Kasumi-1 (cell line): ENCODE results near the gene GLT8D2.
"Not testable (repeated sequence)": the region's sequence is repeated elsewhere in the genome, so short reads cannot be mapped to it uniquely, and the experiment has no call there.

Experiments
- DNase-seq, 2 experiments: peaks; one replicate each; lab custom pipeline; 2025; lab: John Stamatoyannopoulos, UW

The GLT8D2 gene

GRCh38 chr12:104050436-104050835 is 449 bp upstream of the GLT8D2 start:
- DNase-seq: no peak

GRCh38 chr12:104049278-104049902 is 597 bp downstream of the GLT8D2 start:
- DNase-seq: no peak

GRCh38 chr12:104048811-104049210 is 1.2 kb downstream of the GLT8D2 start:
- no peak for DNase-seq

GRCh38 chr12:104048162-104048561 is 1.8 kb downstream of the GLT8D2 start:
- DNase-seq: no peak

GRCh38 chr12:104046306-104046705 is 3.7 kb downstream of the GLT8D2 start:
- DNase-seq: no peak

GRCh38 chr12:104044158-104044557 is 5.8 kb downstream of the GLT8D2 start:
- no peak for DNase-seq

- DNase-seq: no peak
Measured at GRCh38 chr12:104042580-104042979, 7.4 kb downstream of the GLT8D2 start.

- DNase-seq: not testable (repeated sequence)
Measured at GRCh38 chr12:104039769-104040168, 10.2 kb downstream of the GLT8D2 start.

- not testable (repeated sequence) for DNase-seq
Measured at GRCh38 chr12:104036143-104036542, 13.8 kb downstream of the GLT8D2 start.

GRCh38 chr12:104030596-104030995 is 19.4 kb downstream of the GLT8D2 start:
- DNase-seq: not testable (repeated sequence)

- DNase-seq: no peak
Measured at GRCh38 chr12:104026841-104027599, 23.0 kb downstream of the GLT8D2 start.

GRCh38 chr12:104025771-104026170 is 24.2 kb downstream of the GLT8D2 start:
- no peak for DNase-seq

- DNase-seq: no peak
Measured at GRCh38 chr12:104024348-104024747, 25.6 kb downstream of the GLT8D2 start.

- no peak for DNase-seq
Measured at GRCh38 chr12:104023710-104024109, 26.3 kb downstream of the GLT8D2 start.

- DNase-seq: no peak
Measured at GRCh38 chr12:104022786-104023185, 27.2 kb downstream of the GLT8D2 start.

- DNase-seq: not testable (repeated sequence)
Measured at GRCh38 chr12:104021862-104022261, 28.1 kb downstream of the GLT8D2 start.

- DNase-seq: no peak
Measured at GRCh38 chr12:104012331-104012730, 37.7 kb downstream of the GLT8D2 start.

- DNase-seq: no peak
Measured at GRCh38 chr12:104011253-104011652, 38.7 kb downstream of the GLT8D2 start.

- DNase-seq: no peak
Measured at GRCh38 chr12:104010606-104011169, 39.3 kb downstream of the GLT8D2 start.

- DNase-seq: no peak
Measured at GRCh38 chr12:104010121-104010520, 39.9 kb downstream of the GLT8D2 start.

- no peak for DNase-seq
Measured at GRCh38 chr12:104006929-104007328, 43.1 kb downstream of the GLT8D2 start.

- no peak for DNase-seq
Measured at GRCh38 chr12:104003596-104003995, 46.4 kb downstream of the GLT8D2 start.

- DNase-seq: no peak
Measured at GRCh38 chr12:104002686-104003085, 47.3 kb downstream of the GLT8D2 start.
